DOHH2 (cell line): ENCODE results near the gene CELF5.

Experiments
- CTCF ChIP-seq: fragments of 200-600 bp; sonication (generic); IDR thresholded peaks from one replicate; pipeline ENCODE4 v1.5.1; 2014; ENCODE audit warnings: antibody characterized with exemption, mild to moderate bottlenecking, low read depth, low read length; ENCODE audit not compliant: poor library complexity, severe bottlenecking
- EZH2phosphoT487 ChIP-seq: fragments of 200-600 bp; sonication (generic); IDR thresholded peaks from 2 replicates; pipeline ENCODE4 v1.6.1; 2017; ENCODE audit warnings: borderline replicate concordance, mild to moderate bottlenecking, antibody characterized with exemption, low read length, moderate library complexity, mixed read lengths

GRCh38 chr19:3309724-3310123, 85.3 kb downstream of the CELF5 start:
- TF ChIP-seq EZH2phosphoT487 (no peak), CTCF (no peak)
